ENCODE measurements around the gene TPD52L2.

DNA sequence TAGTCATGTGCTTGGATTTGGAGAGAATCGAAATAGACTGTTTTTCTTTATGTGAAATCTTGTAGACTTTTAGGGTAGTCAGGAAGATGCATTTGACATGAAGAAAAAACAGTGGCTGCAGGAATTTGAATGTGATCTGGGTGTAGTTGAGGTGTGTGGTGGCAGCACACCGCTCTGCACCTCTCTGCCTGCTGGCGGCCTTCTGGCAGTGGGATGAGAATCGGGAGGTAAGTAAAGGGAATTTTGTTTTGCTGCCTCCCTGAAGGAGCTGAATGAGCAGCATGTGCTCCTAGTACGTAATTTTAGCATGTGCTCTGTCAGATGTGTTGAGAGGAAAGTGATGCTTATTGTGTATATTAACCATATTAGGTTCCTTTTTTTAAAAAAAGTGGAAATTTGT is 3.2 kb downstream of the TPD52L2 start:
- TF ChIP-seq, protein P1, sequence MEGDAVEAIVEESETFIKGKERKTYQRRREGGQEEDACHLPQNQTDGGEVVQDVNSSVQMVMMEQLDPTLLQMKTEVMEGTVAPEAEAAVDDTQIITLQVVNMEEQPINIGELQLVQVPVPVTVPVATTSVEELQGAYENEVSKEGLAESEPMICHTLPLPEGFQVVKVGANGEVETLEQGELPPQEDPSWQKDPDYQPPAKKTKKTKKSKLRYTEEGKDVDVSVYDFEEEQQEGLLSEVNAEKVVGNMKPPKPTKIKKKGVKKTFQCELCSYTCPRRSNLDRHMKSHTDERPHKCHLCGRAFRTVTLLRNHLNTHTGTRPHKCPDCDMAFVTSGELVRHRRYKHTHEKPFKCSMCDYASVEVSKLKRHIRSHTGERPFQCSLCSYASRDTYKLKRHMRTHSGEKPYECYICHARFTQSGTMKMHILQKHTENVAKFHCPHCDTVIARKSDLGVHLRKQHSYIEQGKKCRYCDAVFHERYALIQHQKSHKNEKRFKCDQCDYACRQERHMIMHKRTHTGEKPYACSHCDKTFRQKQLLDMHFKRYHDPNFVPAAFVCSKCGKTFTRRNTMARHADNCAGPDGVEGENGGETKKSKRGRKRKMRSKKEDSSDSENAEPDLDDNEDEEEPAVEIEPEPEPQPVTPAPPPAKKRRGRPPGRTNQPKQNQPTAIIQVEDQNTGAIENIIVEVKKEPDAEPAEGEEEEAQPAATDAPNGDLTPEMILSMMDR (IDR thresholded peaks at IDR 0.05; ENCODE audit: insufficient read depth, low read length): no peak
- TF ChIP-seq, protein P2, sequence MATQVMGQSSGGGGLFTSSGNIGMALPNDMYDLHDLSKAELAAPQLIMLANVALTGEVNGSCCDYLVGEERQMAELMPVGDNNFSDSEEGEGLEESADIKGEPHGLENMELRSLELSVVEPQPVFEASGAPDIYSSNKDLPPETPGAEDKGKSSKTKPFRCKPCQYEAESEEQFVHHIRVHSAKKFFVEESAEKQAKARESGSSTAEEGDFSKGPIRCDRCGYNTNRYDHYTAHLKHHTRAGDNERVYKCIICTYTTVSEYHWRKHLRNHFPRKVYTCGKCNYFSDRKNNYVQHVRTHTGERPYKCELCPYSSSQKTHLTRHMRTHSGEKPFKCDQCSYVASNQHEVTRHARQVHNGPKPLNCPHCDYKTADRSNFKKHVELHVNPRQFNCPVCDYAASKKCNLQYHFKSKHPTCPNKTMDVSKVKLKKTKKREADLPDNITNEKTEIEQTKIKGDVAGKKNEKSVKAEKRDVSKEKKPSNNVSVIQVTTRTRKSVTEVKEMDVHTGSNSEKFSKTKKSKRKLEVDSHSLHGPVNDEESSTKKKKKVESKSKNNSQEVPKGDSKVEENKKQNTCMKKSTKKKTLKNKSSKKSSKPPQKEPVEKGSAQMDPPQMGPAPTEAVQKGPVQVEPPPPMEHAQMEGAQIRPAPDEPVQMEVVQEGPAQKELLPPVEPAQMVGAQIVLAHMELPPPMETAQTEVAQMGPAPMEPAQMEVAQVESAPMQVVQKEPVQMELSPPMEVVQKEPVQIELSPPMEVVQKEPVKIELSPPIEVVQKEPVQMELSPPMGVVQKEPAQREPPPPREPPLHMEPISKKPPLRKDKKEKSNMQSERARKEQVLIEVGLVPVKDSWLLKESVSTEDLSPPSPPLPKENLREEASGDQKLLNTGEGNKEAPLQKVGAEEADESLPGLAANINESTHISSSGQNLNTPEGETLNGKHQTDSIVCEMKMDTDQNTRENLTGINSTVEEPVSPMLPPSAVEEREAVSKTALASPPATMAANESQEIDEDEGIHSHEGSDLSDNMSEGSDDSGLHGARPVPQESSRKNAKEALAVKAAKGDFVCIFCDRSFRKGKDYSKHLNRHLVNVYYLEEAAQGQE (IDR thresholded peaks at IDR 0.05; ENCODE audit: insufficient replicate concordance, low read depth): no peak
- no peak for TF ChIP-seq POLR2AphosphoS5 (IDR thresholded peaks at IDR 0.05; ENCODE audit: low read depth)
- TF ChIP-seq SPI1 (IDR thresholded peaks at IDR 0.05; ENCODE audit: borderline replicate concordance, low read depth): no peak
- no peak for TF ChIP-seq GABPA (IDR thresholded peaks at IDR 0.05; ENCODE audit: low read depth)

All from HL-60 (cell line).